Astrocyte of the cerebellum (primary cell): ENCODE measurements around the gene KATNAL2.

ENCODE experiments used
- DNase-seq: peaks from one replicate; pipeline ENCODE4 v3.0.0-alpha.2; 2011; ENCODE audit warnings: low read depth
- H3K4me3 ChIP-seq: 2 replicates; pipeline ENCODE4 v1.5.1; 2011; ENCODE audit warnings: mild to moderate bottlenecking, low read depth, low read length, moderate library complexity
- in situ Hi-C: cut with HindIII; loops from 2 replicates; pipeline ENCODE4 v1.10.0; 2017; ENCODE audit warnings: low sequenced_read_pairs
- TF ChIP-seq, protein P1 (sequence below): IDR thresholded peaks from 2 replicates; pipeline ENCODE4 v1.5.1; 2012; ENCODE audit warnings: low read length, low read depth, moderate library complexity, mild to moderate bottlenecking; ENCODE audit errors: missing control alignments

Gene KATNAL2

DNA sequence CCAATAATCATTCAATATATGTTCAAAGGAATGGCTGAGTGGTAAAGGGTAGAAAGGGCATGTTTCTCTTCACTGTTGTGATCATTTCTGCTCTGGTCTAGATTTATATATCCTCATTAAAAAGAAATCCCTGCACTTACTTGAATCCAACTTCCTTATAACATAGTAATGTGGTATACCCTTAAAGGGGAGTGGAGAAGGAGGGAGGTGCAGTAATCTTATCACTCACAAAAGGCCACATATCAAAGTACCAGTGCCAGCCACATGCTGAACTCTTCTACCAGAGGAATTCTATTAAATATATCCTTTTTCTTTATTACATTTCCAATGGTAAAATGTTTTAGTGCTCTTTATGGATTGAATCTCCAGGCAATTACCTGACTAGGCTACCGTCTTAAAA lies 3.3 kb downstream of the KATNAL2 start:
- H3K4me3 ChIP-seq: no peak overlapping the region
- DNase-seq: no peak
- in situ Hi-C loops: no loop called here
- TF ChIP-seq, protein P1, sequence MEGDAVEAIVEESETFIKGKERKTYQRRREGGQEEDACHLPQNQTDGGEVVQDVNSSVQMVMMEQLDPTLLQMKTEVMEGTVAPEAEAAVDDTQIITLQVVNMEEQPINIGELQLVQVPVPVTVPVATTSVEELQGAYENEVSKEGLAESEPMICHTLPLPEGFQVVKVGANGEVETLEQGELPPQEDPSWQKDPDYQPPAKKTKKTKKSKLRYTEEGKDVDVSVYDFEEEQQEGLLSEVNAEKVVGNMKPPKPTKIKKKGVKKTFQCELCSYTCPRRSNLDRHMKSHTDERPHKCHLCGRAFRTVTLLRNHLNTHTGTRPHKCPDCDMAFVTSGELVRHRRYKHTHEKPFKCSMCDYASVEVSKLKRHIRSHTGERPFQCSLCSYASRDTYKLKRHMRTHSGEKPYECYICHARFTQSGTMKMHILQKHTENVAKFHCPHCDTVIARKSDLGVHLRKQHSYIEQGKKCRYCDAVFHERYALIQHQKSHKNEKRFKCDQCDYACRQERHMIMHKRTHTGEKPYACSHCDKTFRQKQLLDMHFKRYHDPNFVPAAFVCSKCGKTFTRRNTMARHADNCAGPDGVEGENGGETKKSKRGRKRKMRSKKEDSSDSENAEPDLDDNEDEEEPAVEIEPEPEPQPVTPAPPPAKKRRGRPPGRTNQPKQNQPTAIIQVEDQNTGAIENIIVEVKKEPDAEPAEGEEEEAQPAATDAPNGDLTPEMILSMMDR: no peak

DNA sequence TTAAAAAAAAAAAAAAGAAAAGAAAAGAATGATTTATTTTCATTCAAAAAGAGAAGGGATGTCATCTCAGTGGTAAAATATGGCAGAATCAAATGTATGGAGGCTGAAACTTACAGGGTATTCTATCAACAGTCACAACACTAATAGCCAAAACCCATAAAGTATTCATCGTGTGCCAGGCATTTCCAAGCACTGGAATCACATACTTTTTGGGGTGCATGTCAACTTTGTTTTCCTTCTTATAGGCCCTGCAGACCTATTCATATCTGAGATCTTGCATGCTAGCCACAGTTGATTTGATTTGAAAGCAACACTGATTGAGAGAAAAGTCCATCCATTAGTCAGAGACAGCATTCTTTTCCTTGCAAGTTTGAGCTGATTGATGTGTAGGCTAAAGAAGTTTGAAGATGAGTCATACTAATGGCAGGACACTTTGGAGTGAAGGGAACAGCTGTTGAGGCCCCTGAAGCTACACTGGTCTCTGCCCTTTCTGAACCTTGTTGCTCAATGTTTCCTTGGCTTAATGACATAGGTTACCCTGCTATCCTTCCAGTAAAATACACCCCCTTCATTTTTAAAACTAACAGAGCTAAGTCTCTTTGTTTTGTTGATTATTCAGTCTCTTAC lies 22.0 kb downstream of the KATNAL2 start:
- DNase-seq: no peak
- TF ChIP-seq, protein P1: no peak
- H3K4me3 ChIP-seq: no peak overlapping the region
- in situ Hi-C loops: no loop called here

DNA sequence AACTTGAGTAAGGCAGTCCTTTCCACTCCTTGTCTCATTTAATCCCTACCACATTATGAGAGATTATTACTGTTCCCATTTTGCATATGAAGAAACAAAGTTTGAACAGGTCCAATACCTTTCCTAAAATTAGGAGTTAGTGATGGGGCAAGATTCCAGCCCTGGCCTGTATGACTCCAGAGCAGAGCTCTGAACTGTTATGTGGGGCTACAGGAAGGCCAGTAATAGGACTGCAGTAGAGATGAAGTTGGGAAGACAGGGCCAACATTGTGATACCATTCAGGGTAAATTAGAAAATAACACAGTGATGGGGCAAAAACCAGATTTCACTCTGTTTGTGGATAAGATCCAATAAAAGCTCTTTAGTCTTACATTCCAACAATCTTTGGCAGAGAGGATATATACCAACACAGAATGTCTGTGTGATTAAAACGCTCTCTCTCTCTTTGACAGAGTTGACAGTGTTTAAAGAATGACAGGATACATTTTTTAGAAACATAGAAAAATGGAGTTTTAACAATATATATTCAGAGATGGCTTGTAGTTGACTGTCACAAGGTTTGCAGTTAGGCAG lies 22.7 kb downstream of the KATNAL2 start:
- TF ChIP-seq, protein P1: no peak
- DNase-seq: no peak
- no peak overlapping the region for H3K4me3 ChIP-seq
- in situ Hi-C loops: no loop called here

DNA sequence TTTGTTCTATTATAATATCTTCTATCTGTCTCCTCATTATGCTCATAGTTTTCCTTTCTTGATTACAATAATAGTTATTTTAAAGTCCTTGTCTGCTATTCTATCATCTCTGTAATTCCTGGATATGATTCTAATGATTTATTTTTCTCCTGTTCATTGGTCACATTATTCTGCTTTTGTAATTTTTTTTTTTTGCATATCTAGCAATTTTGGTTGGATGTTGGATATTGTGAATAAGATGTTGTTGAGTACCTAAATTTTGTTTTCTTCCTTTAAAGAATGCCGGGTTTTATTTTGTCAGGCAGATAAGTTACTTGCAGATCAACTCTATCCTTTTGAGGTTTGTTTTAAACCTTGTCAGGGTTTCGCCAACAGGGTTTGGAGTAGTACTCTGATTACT lies 25.2 kb downstream of the KATNAL2 start:
- no peak for DNase-seq
- TF ChIP-seq, protein P1: no peak
- H3K4me3 ChIP-seq: no peak overlapping the region
- in situ Hi-C loops: no loop called here

DNA sequence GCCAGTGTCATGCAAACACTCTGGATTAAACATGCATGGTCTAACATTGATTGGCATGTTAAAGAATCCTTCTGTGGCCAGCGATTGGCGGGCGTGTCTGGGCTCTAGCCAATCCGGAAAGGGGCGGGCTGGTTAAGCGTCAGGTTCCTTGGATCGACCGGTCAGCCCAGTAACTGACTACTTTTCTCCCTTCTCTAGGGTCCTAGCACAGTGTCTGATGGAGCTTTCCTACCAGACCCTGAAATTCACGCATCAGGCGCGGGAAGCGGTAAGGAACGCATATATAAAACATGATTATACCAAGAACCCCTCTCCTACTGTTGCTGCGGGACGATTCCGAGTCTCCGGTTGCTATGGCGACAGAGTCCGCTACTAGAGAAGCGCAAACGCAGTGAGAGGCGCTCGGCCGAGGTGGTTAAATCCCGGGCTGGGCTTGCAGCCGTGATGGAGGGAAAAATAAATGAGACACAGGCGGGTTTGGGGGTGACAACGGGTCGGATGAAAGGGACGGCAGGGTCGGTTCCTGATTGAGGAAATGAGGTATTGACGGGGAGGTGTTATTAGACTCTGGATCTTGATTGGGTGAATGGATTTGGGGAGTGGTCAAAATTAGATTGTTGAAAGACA lies 29.4 kb downstream of the KATNAL2 start:
- H3K4me3 ChIP-seq: peak overlapping the region; percentile 73
- TF ChIP-seq, protein P1: no peak
- DNase-seq: peak; percentile 67
- in situ Hi-C loops: no loop called here

DNA sequence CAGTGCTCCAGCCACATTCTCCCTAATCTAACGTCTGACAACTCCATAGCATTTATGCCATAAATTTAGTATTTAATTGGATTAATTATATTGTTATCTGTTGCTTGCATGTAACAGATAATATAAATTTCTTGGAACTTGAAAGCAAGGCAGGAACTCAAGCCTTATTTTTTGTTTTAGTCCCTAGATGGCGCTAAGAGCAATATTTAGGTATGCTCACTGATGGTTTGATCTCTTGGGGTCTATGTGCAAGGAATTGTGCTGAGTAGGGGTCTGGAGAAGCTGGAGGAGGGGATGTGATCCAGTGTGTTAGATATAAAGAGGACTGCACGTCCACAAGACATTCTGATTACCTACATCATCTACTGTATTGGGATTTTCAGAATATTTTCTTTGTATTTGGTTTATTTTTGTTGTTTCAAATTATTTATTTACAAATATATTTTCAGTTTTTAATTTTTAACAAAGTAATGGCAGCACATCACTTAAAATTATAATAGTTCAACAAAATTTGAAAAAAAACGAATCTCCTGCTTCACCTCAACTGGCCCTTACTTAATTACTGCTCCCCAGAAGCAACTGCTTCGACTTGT lies 32.8 kb downstream of the KATNAL2 start:
- in situ Hi-C loops: no loop called here
- H3K4me3 ChIP-seq: no peak overlapping the region
- no peak for DNase-seq
- TF ChIP-seq, protein P1: peak; percentile 39
